IMR-90 (cell line): ENCODE measurements around the gene CELF5.

Experiments
- BHLHE40 ChIP-seq: fragments of 150-350 bp; IDR thresholded peaks from 2 replicates; pipeline ENCODE4 v1.6.1; 2016; ENCODE audit warnings: mild to moderate bottlenecking, low read depth, low read length
- CEBPB ChIP-seq: IDR thresholded peaks from 2 replicates; pipeline ENCODE4 v1.6.1; 2012; ENCODE audit warnings: low read depth, low read length, improper control_type of control experiment
- ELK1 ChIP-seq: fragments of 150-350 bp; IDR thresholded peaks from 2 replicates; pipeline ENCODE4 v1.6.1; 2016; ENCODE audit warnings: low read depth, mild to moderate bottlenecking, low read length, moderate library complexity, borderline replicate concordance
- FOS ChIP-seq: fragments of 150-350 bp; IDR thresholded peaks from 2 replicates; pipeline ENCODE4 v1.6.1; 2016; ENCODE audit warnings: low read depth, low read length
- MAFK ChIP-seq: IDR thresholded peaks from 2 replicates; pipeline ENCODE4 v1.6.1; 2012; ENCODE audit warnings: low read depth, low read length, improper control_type of control experiment
- MAZ ChIP-seq: IDR thresholded peaks from 2 replicates; pipeline ENCODE4 v1.6.1; 2012; ENCODE audit warnings: low read depth, mild to moderate bottlenecking, low read length, improper control_type of control experiment, moderate library complexity, borderline replicate concordance
- MXI1 ChIP-seq: IDR thresholded peaks from 2 replicates; pipeline ENCODE4 v1.6.1; 2012; ENCODE audit warnings: low read depth, mild to moderate bottlenecking, low read length, moderate library complexity, borderline replicate concordance
- POLR2A ChIP-seq: IDR thresholded peaks from 2 replicates; pipeline ENCODE4 v1.6.1; 2012; ENCODE audit warnings: mild to moderate bottlenecking, low read depth, low read length
- RAD21 ChIP-seq: IDR thresholded peaks from 2 replicates; pipeline ENCODE4 v1.6.1; 2012; ENCODE audit warnings: low read length, improper control_type of control experiment
- RCOR1 ChIP-seq: IDR thresholded peaks from 2 replicates; pipeline ENCODE4 v1.6.1; 2012; ENCODE audit warnings: mild to moderate bottlenecking, low read length, improper control_type of control experiment; ENCODE audit not compliant: insufficient replicate concordance
- RFX5 ChIP-seq: IDR thresholded peaks from 2 replicates; pipeline ENCODE4 v1.8.0; 2012; ENCODE audit warnings: low read depth, mild to moderate bottlenecking, low read length, moderate library complexity
- SMC3 ChIP-seq: fragments of 150-350 bp; IDR thresholded peaks from 2 replicates; pipeline ENCODE4 v1.6.1; 2016; ENCODE audit warnings: low read depth, mild to moderate bottlenecking, antibody characterized with exemption, low read length, moderate library complexity
- USF2 ChIP-seq: fragments of 150-350 bp; IDR thresholded peaks from 2 replicates; pipeline ENCODE4 v1.6.1; 2017; ENCODE audit warnings: mild to moderate bottlenecking, antibody characterized with exemption, low read length, low read depth
- TF ChIP-seq, protein P1 (sequence below): conservative IDR thresholded peaks from 2 replicates; pipeline ENCODE4 v1.5.1; 2012; ENCODE audit warnings: mild to moderate bottlenecking, low read depth, low read length, improper control_type of control experiment

- TF ChIP-seq RAD21 (no peak), MAFK (no peak), MAZ (no peak), MXI1 (no peak), POLR2A (no peak), CEBPB (no peak), ELK1 (no peak), USF2 (no peak), BHLHE40 (no peak), SMC3 (no peak), RCOR1 (no peak), RFX5 (no peak), FOS (no peak)
- TF ChIP-seq, protein P1, sequence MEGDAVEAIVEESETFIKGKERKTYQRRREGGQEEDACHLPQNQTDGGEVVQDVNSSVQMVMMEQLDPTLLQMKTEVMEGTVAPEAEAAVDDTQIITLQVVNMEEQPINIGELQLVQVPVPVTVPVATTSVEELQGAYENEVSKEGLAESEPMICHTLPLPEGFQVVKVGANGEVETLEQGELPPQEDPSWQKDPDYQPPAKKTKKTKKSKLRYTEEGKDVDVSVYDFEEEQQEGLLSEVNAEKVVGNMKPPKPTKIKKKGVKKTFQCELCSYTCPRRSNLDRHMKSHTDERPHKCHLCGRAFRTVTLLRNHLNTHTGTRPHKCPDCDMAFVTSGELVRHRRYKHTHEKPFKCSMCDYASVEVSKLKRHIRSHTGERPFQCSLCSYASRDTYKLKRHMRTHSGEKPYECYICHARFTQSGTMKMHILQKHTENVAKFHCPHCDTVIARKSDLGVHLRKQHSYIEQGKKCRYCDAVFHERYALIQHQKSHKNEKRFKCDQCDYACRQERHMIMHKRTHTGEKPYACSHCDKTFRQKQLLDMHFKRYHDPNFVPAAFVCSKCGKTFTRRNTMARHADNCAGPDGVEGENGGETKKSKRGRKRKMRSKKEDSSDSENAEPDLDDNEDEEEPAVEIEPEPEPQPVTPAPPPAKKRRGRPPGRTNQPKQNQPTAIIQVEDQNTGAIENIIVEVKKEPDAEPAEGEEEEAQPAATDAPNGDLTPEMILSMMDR: no peak
Measured at GRCh38 chr19:3208317-3209207, 15.9 kb upstream of the CELF5 start.
